ENCODE data around the gene ETV3. TPM values are rescaled to one million over a fixed set of nuclear protein-coding genes. Genes with fewer than 3 reads are reported as not detected.

ETV3 gene
- total RNA-seq, 3 donors from 2014 or later = 20.0 to 28.0 (median 22.0) TPM

- TF ChIP-seq CTCF (IDR thresholded peaks at IDR 0.05) = no peak
- intact Hi-C loops (cut with DNase I; ENCODE audit: low total_unique reads) = no loop called here
- Histone ChIP-seq H3K9me3 (no peaks in the 10 kb centered on the region), H3K36me3 (no peaks in the 10 kb centered on the region), H3K4me3 (no peak overlapping the region), H3K4me1 (no peaks in the 10 kb centered on the region), H3K27ac (no peak overlapping the region), H3K27me3 (no peaks in the 10 kb centered on the region)
- DNase-seq (ENCODE audit: low spot score in 2 of 2) = no peak
These were observed 22.1 kb downstream of the ETV3 start for GRCh38 chr1:157115851-157116736.

- Histone ChIP-seq H3K36me3 (no peaks in the 10 kb centered on the region), H3K27me3 (no peaks in the 10 kb centered on the region), H3K4me3 (no peak overlapping the region), H3K9me3 (no peaks in the 10 kb centered on the region), H3K4me1 (no peaks in the 10 kb centered on the region), H3K27ac (no peak overlapping the region)
- DNase-seq (ENCODE audit: low spot score in 2 of 2) = peak in 1 of 2 donors; percentile 25
- TF ChIP-seq POLR2A (IDR thresholded peaks at IDR 0.05) = no peak
- TF ChIP-seq CTCF (IDR thresholded peaks at IDR 0.05) = no peak
- TF ChIP-seq POLR2AphosphoS5 (IDR thresholded peaks at IDR 0.05) = no peak
- intact Hi-C loops (cut with DNase I; ENCODE audit: low total_unique reads) = no loop called here
These were observed 22.8 kb downstream of the ETV3 start for GRCh38 chr1:157115429-157115838.

- Histone ChIP-seq H3K27ac (no peak overlapping the region), H3K9me3 (no peaks in the 10 kb centered on the region), H3K4me1 (no peaks in the 10 kb centered on the region), H3K27me3 (no peaks in the 10 kb centered on the region), H3K36me3 (no peaks in the 10 kb centered on the region), H3K4me3 (no peak overlapping the region)
- intact Hi-C loops (cut with DNase I; ENCODE audit: low total_unique reads) = no loop called here
- peak in 1 of 2 donors; percentile 41 for DNase-seq (ENCODE audit: low spot score in 2 of 2)
- no peak for TF ChIP-seq POLR2A (IDR thresholded peaks at IDR 0.05)
- no peak for TF ChIP-seq CTCF (IDR thresholded peaks at IDR 0.05)
- TF ChIP-seq POLR2AphosphoS5 (IDR thresholded peaks at IDR 0.05) = no peak
These were observed 23.7 kb downstream of the ETV3 start for GRCh38 chr1:157114183-157115121.

GRCh38 chr1:157113631-157114030, 24.6 kb downstream of the ETV3 start:
- H3K4me1 ChIP-seq = no peaks in the 10 kb centered on the region
- no peaks in the 10 kb centered on the region for H3K27me3 ChIP-seq
- H3K27ac ChIP-seq = no peak overlapping the region
- TF ChIP-seq POLR2A (IDR thresholded peaks at IDR 0.05) (no peak), POLR2AphosphoS5 (IDR thresholded peaks at IDR 0.05) (no peak)
- H3K4me3 ChIP-seq = no peak overlapping the region
- H3K9me3 ChIP-seq = no peaks in the 10 kb centered on the region
- intact Hi-C loops (cut with DNase I; ENCODE audit: low total_unique reads) = no loop called here
- peak in 1 of 2 donors; percentile 28 for DNase-seq (ENCODE audit: low spot score in 2 of 2)
- H3K36me3 ChIP-seq = no peaks in the 10 kb centered on the region

- Histone ChIP-seq H3K27ac (no peak overlapping the region), H3K27me3 (no peaks in the 10 kb centered on the region), H3K36me3 (no peaks in the 10 kb centered on the region), H3K4me3 (no peak overlapping the region), H3K4me1 (no peaks in the 10 kb centered on the region), H3K9me3 (no peaks in the 10 kb centered on the region)
- intact Hi-C loops (cut with DNase I; ENCODE audit: low total_unique reads) = no loop called here
- TF ChIP-seq CTCF (IDR thresholded peaks at IDR 0.05) (no peak), POLR2A (IDR thresholded peaks at IDR 0.05) (no peak), POLR2AphosphoS5 (IDR thresholded peaks at IDR 0.05) (no peak)
- DNase-seq (ENCODE audit: low spot score in 2 of 2) = peak in 1 of 2 donors; percentile 27
These were observed 25.1 kb downstream of the ETV3 start for GRCh38 chr1:157113106-157113505.
